SU-DHL-6 (cell line): ENCODE measurements around the gene MLST8.

Source experiments
- CTCF ChIP-seq: fragments of 200-600 bp; sonication (generic); IDR thresholded peaks from one replicate; pipeline ENCODE4 v1.5.1; 2017; ENCODE audit warnings: antibody characterized with exemption, mild to moderate bottlenecking, low read length, moderate library complexity; ENCODE audit not compliant: insufficient read depth, poor library complexity, severe bottlenecking
- EZH2phosphoT487 ChIP-seq: fragments of 200-600 bp; sonication (generic), shearing (Covaris generic); conservative IDR thresholded peaks from 2 replicates; pipeline ENCODE4 v1.6.1; 2018; ENCODE audit warnings: mild to moderate bottlenecking, antibody characterized with exemption, low read length, moderate library complexity, mixed read lengths

- TF ChIP-seq CTCF (no peak), EZH2phosphoT487 (no peak)
Observed at GRCh38 chr16:2257726-2258125, 52.5 kb downstream of the MLST8 start.
